MCF 10A (cell line): Measurements from ENCODE around the gene DRD1. TPM values are rescaled to one million over a fixed set of nuclear protein-coding genes. Genes with fewer than 3 reads are reported as not detected.

Source experiments
- BruUV-seq: library from RNA; stranded (reverse); fragments of 400-500 nt; replicated peaks from 2 replicates; lab custom pipeline; 2021; lab: Mats Ljungman, UMichigan
- CTCF ChIA-PET: fragments of 300-600 bp; sonication (Branson Sonifier 250); formaldehyde crosslinking; extraction: SDS; loops from one replicate; lab custom pipeline; 2021; ENCODE audit warnings: antibody characterized with exemption, inconsistent platforms; lab: Yijun Ruan, JAX
- POLR2A ChIA-PET: fragments of 300-600, 350-650 bp; sonication (Branson Sonifier 250); formaldehyde crosslinking; extraction: SDS; loops from one replicate; lab custom pipeline; 2020; ENCODE audit warnings: antibody characterized with exemption, inconsistent platforms; lab: Yijun Ruan, JAX
- DNase-seq: peaks from one replicate; pipeline ENCODE4 v3.0.0-alpha.2; 2018; ENCODE audit not compliant: unreplicated experiment
- H3K27ac Mint-ChIP-seq: one replicate; pipeline ENCODE4 v1.8.0; 2022; ENCODE audit warnings: mild to moderate bottlenecking, low read depth, mixed read lengths; ENCODE audit not compliant: unreplicated experiment
- H3K27me3 Mint-ChIP-seq: one replicate; pipeline ENCODE4 v1.8.0; 2022; ENCODE audit warnings: mixed read lengths; ENCODE audit not compliant: insufficient read depth, unreplicated experiment
- H3K36me3 Mint-ChIP-seq: one replicate; pipeline ENCODE4 v1.8.0; 2022; ENCODE audit warnings: mild to moderate bottlenecking, moderate library complexity, mixed read lengths; ENCODE audit not compliant: insufficient read depth, unreplicated experiment
- H3K4me1 Mint-ChIP-seq: one replicate; pipeline ENCODE4 v1.8.0; 2022; ENCODE audit warnings: mixed read lengths; ENCODE audit not compliant: insufficient read depth, unreplicated experiment
- H3K4me3 Mint-ChIP-seq: one replicate; pipeline ENCODE4 v1.8.0; 2022; ENCODE audit warnings: mild to moderate bottlenecking, moderate library complexity, mixed read lengths; ENCODE audit not compliant: unreplicated experiment
- H3K9me3 Mint-ChIP-seq: one replicate; pipeline ENCODE4 v1.8.0; 2022; ENCODE audit warnings: mixed read lengths; ENCODE audit not compliant: unreplicated experiment
- CTCF ChIP-seq: fragments of 200-600 bp; IDR thresholded peaks from one replicate; pipeline ENCODE4 v1.8.0; 2022; ENCODE audit warnings: antibody characterized with exemption, mild to moderate bottlenecking; ENCODE audit not compliant: unreplicated experiment
- intact Hi-C: fragments of 100-400 bp; cut with micrococcal nuclease; formaldehyde crosslinking; loops from 2 replicates; pipeline ENCODE4 v1.14.1; 2022
- total RNA-seq: library from RNA; stranded (reverse); gene quantifications from 2 replicates; pipeline ENCODE4 v1.2.3, GENCODE V29; 2022

Gene DRD1
- total RNA-seq, 1 experiment from 2014 or later, result not detected

- DNase-seq, result no peak
- intact Hi-C loops, result no loop called here
- Mint-ChIP-seq H3K27me3 (peaks cover 72% of the 10 kb centered on the region), H3K4me3 (no peak overlapping the region), H3K4me1 (no peaks in the 10 kb centered on the region), H3K27ac (no peak overlapping the region), H3K9me3 (no peaks in the 10 kb centered on the region), H3K36me3 (no peaks in the 10 kb centered on the region)
- POLR2A ChIA-PET, result no interaction called here
- BruUV-seq, result no TSS peak
- CTCF ChIA-PET, result interaction anchor here (0.7 kb wide), 1 partner anchor 61 kb away, joined by 3 read pairs; no protein-coding TSS in a partner anchor
- TF ChIP-seq CTCF, result no peak
Measured at GRCh38 chr5:175444905-175445456, 999 bp upstream of the DRD1 start.

- BruUV-seq, result no TSS peak
- Mint-ChIP-seq H3K9me3 (no peaks in the 10 kb centered on the region), H3K27me3 (peaks cover 60% of the 10 kb centered on the region), H3K4me1 (no peaks in the 10 kb centered on the region), H3K27ac (no peak overlapping the region), H3K36me3 (no peaks in the 10 kb centered on the region), H3K4me3 (no peak overlapping the region)
- intact Hi-C loops, result no loop called here
- CTCF ChIA-PET, result interaction anchor here (0.6 kb wide), 1 partner anchor 15 kb away, joined by 3 read pairs; no protein-coding TSS in a partner anchor
- no peak for DNase-seq
- TF ChIP-seq CTCF, result no peak
- POLR2A ChIA-PET, result no interaction called here
Measured at GRCh38 chr5:175443514-175444059, 395 bp downstream of the DRD1 start.

- no peak for DNase-seq
- intact Hi-C loops, result no loop called here
- TF ChIP-seq CTCF, result no peak
- H3K4me1 Mint-ChIP-seq, result no peaks in the 10 kb centered on the region
- POLR2A ChIA-PET, result interaction anchor here (1.4 kb wide), 1 partner anchor 10 kb away, joined by 3 read pairs; no protein-coding TSS in a partner anchor
- no peak overlapping the region for H3K27ac Mint-ChIP-seq
- no peak overlapping the region for H3K4me3 Mint-ChIP-seq
- H3K9me3 Mint-ChIP-seq, result no peaks in the 10 kb centered on the region
- H3K27me3 Mint-ChIP-seq, result peaks cover 62% of the 10 kb centered on the region
- CTCF ChIA-PET, result no interaction called here
- no TSS peak for BruUV-seq
- no peaks in the 10 kb centered on the region for H3K36me3 Mint-ChIP-seq
Measured at GRCh38 chr5:175438234-175438857, 5.6 kb downstream of the DRD1 start.

- no peaks in the 10 kb centered on the region for H3K36me3 Mint-ChIP-seq
- H3K27me3 Mint-ChIP-seq, result peaks cover 43% of the 10 kb centered on the region
- no peak overlapping the region for H3K27ac Mint-ChIP-seq
- BruUV-seq, result no TSS peak
- H3K4me3 Mint-ChIP-seq, result no peak overlapping the region
- DNase-seq, result no peak
- TF ChIP-seq CTCF, result no peak
- H3K4me1 Mint-ChIP-seq, result no peaks in the 10 kb centered on the region
- intact Hi-C loops, result no loop called here
- ChIA-PET POLR2A (interaction anchor here (0.6 kb wide), 1 partner anchor 42 kb away, joined by 3 read pairs; the partner anchor contains the start of gene SFXN1), CTCF (interaction anchor here (0.7 kb wide), 1 partner anchor 48 kb away, joined by 3 read pairs; no protein-coding TSS in a partner anchor)
- no peaks in the 10 kb centered on the region for H3K9me3 Mint-ChIP-seq
Measured at GRCh38 chr5:175436359-175436758, 7.6 kb downstream of the DRD1 start.
